Keratinocyte (primary cell): ENCODE measurements around the gene FSTL5.

ENCODE experiments used
- CTCF ChIP-seq, 3 experiments: IDR thresholded peaks in 1 of 3; conservative IDR thresholded peaks in 1 of 3; optimal IDR thresholded peaks in 1 of 3; 2 replicates in 2 of 3; 3 replicates in 1 of 3; pipeline versions ENCODE3 to v1.5.1; 2011; ENCODE audit warnings: low read length in 3 of 3, mild to moderate bottlenecking in 3 of 3, moderate library complexity in 2 of 3, control low read depth in 1 of 3, inconsistent platforms in 1 of 3; ENCODE audit not compliant: insufficient read depth in 2 of 3; ENCODE audit errors: extremely low read depth in 1 of 3
- EZH2 ChIP-seq: IDR thresholded peaks from one replicate; pipeline ENCODE4 v1.6.1; 2012; ENCODE audit warnings: inconsistent platforms, mild to moderate bottlenecking, low read length, moderate library complexity

- TF ChIP-seq CTCF (optimal IDR thresholded peaks at IDR 0.05 in 1 of 3, IDR thresholded peaks at IDR 0.05 in 1 of 3, conservative IDR thresholded peaks at IDR 0.05 in 1 of 3; ENCODE audit: extremely low read depth in 1 of 3, insufficient read depth in 2 of 3, low read length in 3 of 3), result no peak
- no peak for TF ChIP-seq EZH2
Measured at GRCh38 chr4:161717084-161717483, 446.7 kb downstream of the FSTL5 start.
